RWPE2 (cell line): ENCODE results near the gene PMM2.
"Not testable (repeated sequence)": the region's sequence is repeated elsewhere in the genome, so short reads cannot be mapped to it uniquely, and the experiment has no call there.

Experiments
- ATAC-seq: fragments of 200-7000 bp; cut with Tn5 transposase; 3 replicates; pipeline ENCODE4 v1.9.1; 2021; ENCODE audit warnings: low read depth
- DNase-seq: peaks from one replicate; pipeline ENCODE4 v3.0.0-alpha.2; 2020; ENCODE audit warnings: low spot score
- H3K27ac ChIP-seq: fragments of 450-650 bp; 2 replicates; pipeline ENCODE4 v1.5.1; 2017; ENCODE audit warnings: mild to moderate bottlenecking; ENCODE audit not compliant: poor library complexity, severe bottlenecking
- H3K27me3 ChIP-seq: fragments of 250-450 bp; sonication (Bioruptor Pico); 2 replicates; pipeline ENCODE4 v1.5.1; 2021; ENCODE audit warnings: mild to moderate bottlenecking, moderate library complexity; ENCODE audit not compliant: insufficient read depth, poor library complexity, severe bottlenecking
- H3K36me3 ChIP-seq: fragments of 250-450 bp; sonication (Bioruptor Pico); 2 replicates; pipeline ENCODE4 v1.5.1; 2020; ENCODE audit warnings: low read depth, mild to moderate bottlenecking, moderate library complexity
- H3K4me1 ChIP-seq: fragments of 250-450 bp; sonication (Bioruptor Pico); 2 replicates; pipeline ENCODE4 v1.5.1; 2021; ENCODE audit warnings: mild to moderate bottlenecking, moderate library complexity; ENCODE audit not compliant: insufficient read depth, poor library complexity, severe bottlenecking
- H3K4me3 ChIP-seq: fragments of 250-450 bp; sonication (Bioruptor Pico); 2 replicates; pipeline ENCODE4 v1.5.1; 2021; ENCODE audit warnings: mild to moderate bottlenecking, moderate library complexity; ENCODE audit not compliant: severe bottlenecking
- H3K9me3 ChIP-seq: fragments of 250-450 bp; sonication (Bioruptor Pico); 2 replicates; pipeline ENCODE4 v1.5.1; 2021; ENCODE audit warnings: mild to moderate bottlenecking, moderate library complexity; ENCODE audit not compliant: severe bottlenecking
- TF ChIP-seq, protein P1 (sequence below): fragments of 450-650 bp; IDR thresholded peaks from one replicate; pipeline ENCODE4 v1.5.1; 2017; ENCODE audit warnings: mild to moderate bottlenecking, moderate library complexity; ENCODE audit not compliant: poor library complexity, severe bottlenecking

PMM2 gene

DNA sequence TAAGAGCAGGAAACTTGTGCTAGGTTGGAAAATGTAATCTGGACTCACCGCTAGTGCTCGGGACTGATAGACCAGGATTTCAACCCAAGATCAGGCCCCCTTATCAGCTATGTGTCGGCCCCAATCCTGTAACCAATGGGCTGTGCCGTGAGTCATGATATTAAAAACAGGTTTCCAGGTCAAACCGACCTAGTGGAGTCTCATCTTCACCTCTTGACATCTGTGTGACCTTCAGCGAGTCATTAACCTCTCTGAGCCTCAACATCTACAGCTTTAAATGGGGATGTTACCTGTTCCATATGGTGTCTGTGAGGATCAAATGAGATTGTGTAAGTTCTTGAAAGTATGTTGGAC, 512 bp downstream of the PMM2 start:
- H3K36me3 ChIP-seq = peaks cover 47% of the 10 kb centered on the region
- H3K4me3 ChIP-seq = peak overlapping the region; percentile 90
- no peaks in the 10 kb centered on the region for H3K9me3 ChIP-seq
- ATAC-seq (peak; percentile 13), DNase-seq (no peak)
- H3K27me3 ChIP-seq = no peaks in the 10 kb centered on the region
- H3K4me1 ChIP-seq = peaks cover 10% of the 10 kb centered on the region
- H3K27ac ChIP-seq = peak overlapping the region; percentile 67
- TF ChIP-seq, protein P1, sequence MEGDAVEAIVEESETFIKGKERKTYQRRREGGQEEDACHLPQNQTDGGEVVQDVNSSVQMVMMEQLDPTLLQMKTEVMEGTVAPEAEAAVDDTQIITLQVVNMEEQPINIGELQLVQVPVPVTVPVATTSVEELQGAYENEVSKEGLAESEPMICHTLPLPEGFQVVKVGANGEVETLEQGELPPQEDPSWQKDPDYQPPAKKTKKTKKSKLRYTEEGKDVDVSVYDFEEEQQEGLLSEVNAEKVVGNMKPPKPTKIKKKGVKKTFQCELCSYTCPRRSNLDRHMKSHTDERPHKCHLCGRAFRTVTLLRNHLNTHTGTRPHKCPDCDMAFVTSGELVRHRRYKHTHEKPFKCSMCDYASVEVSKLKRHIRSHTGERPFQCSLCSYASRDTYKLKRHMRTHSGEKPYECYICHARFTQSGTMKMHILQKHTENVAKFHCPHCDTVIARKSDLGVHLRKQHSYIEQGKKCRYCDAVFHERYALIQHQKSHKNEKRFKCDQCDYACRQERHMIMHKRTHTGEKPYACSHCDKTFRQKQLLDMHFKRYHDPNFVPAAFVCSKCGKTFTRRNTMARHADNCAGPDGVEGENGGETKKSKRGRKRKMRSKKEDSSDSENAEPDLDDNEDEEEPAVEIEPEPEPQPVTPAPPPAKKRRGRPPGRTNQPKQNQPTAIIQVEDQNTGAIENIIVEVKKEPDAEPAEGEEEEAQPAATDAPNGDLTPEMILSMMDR = no peak

DNA sequence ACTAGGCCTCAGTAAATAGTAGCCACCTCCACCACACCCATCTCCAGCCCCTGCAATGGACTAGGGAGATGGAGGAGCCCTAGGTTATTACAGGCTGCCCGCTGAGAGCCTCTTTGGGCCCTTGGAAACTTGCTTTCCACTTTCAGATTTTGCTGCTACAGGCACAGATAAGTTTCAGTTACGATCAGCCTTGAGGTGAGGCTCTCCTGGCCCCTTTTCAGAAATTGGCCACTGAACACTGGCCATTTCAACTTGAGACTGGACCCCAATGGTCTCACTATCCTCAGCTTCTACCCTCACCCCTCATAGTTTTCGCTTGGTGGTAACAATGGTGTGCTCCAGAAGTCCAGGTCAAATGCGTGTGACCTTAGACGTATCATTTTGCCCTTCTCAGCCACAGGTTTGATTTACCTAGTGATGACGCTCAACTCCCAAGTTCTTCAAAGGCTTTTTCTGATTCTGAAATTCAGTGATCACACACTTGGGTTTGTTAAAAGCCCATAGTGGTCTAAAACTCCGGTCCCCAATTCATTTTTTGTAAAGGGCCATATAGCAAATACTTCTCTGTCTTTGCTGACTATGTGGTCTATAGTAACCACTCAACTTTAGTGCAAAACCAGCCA, 1.0 kb downstream of the PMM2 start:
- TF ChIP-seq, protein P1 = no peak
- Histone ChIP-seq H3K4me3 (peak overlapping the region; percentile 90), H3K27ac (peak overlapping the region; percentile 67), H3K4me1 (peaks cover 10% of the 10 kb centered on the region), H3K36me3 (peaks cover 52% of the 10 kb centered on the region), H3K9me3 (no peaks in the 10 kb centered on the region), H3K27me3 (no peaks in the 10 kb centered on the region)
- ATAC-seq (no peak), DNase-seq (no peak)

DNA sequence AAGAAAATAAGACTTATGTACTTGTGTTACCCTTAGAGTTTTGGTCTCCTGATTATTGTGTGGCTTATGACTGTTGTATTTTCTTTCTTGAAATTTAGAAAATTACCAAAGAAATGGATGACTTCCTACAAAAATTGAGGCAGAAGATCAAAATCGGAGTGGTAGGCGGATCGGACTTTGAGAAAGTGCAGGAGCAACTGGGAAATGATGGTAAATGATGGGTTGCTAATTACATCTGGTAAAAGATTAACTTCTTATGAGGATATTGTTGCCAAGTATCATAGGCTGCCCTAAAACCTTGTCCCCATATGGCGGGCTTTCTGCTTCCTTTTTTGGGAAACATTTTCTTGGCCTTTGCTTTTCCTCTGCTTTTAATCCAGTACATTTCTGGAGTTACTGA, 4.1 kb downstream of the PMM2 start:
- H3K36me3 ChIP-seq = peaks cover 82% of the 10 kb centered on the region
- no peak for ATAC-seq

DNA sequence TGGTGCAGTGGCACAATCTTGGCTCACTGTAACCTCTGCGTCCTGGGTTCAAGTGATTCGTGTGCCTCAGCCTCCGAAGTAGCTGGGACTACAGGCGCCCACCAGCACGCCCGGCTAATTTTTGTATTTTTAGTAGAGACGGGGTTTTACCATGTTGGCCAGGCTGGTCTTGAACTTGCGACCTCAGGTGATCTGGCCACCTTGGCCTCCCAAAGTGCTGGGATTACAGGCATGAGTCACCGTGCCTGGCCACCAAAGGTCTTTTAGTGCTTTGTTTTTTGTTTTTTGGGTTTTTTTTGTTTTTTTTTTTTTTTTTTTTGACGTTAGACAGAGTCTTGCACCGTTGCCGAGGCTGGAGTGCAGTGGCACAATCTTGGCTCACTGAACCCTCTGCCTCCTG, 6.1 kb downstream of the PMM2 start:
- not testable (repeated sequence) for H3K27ac ChIP-seq, ATAC-seq, DNase-seq, H3K4me3 ChIP-seq, H3K27me3 ChIP-seq, H3K9me3 ChIP-seq
- peaks cover 100% of the 10 kb centered on the region for H3K36me3 ChIP-seq
- H3K4me1 ChIP-seq = peaks cover 10% of the 10 kb centered on the region

More for the DNA sequence above, 4.1 kb downstream of the PMM2 start:
- peaks cover 10% of the 10 kb centered on the region for H3K4me1 ChIP-seq
- DNase-seq = no peak
- TF ChIP-seq, protein P1 = no peak
- H3K9me3 ChIP-seq = no peaks in the 10 kb centered on the region
- H3K27ac ChIP-seq = no peak overlapping the region
- no peak overlapping the region for H3K4me3 ChIP-seq
- no peaks in the 10 kb centered on the region for H3K27me3 ChIP-seq

DNA sequence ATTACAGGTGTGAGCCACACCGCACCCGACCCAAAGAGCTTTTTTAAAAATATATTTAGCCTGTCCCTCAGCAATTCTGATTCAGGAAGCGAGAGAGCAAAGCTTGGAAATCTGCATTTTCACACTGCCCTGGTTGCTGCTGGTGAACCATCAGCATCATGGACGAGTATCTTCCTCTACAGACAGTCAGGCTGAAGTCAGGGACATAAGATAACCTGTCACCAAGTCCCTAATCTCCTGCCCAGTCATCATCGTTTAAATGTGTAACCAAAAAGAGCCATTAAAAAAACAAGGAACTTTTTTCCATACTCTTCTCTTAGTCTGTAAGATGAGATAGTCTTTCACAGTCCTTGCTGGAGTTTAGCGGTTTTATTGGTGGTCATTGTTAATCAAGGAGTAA, 6.7 kb downstream of the PMM2 start:
- TF ChIP-seq, protein P1 = no peak
- ATAC-seq = no peak

More for the DNA sequence above, 6.7 kb downstream of the PMM2 start:
- Histone ChIP-seq H3K4me3 (no peak overlapping the region), H3K27me3 (no peaks in the 10 kb centered on the region), H3K9me3 (no peaks in the 10 kb centered on the region), H3K4me1 (peaks cover 5% of the 10 kb centered on the region), H3K36me3 (peaks cover 100% of the 10 kb centered on the region), H3K27ac (no peak overlapping the region)
- no peak for DNase-seq
